Vagina (tissue), 2 donors: Measurements from ENCODE around the gene ZDHHC22.

Source experiments
- CTCF ChIP-seq, 3 experiments: fragments of 450-650 bp in 2 of 3; fragments of 200-600 bp in 1 of 3; sonication (generic) in 1 of 3; IDR thresholded peaks; one replicate each; pipeline ENCODE4 v1.5.1; 2017 to 2019; ENCODE audit warnings: antibody characterized with exemption in 3 of 3, mild to moderate bottlenecking in 2 of 3, moderate library complexity in 2 of 3
- POLR2A ChIP-seq, 2 donors: fragments of 450-650 bp; IDR thresholded peaks; one replicate each; pipeline ENCODE4 v1.6.1; 2017; ENCODE audit warnings: antibody characterized with exemption in 2 of 2, mild to moderate bottlenecking in 2 of 2, moderate library complexity in 2 of 2

- TF ChIP-seq CTCF (IDR thresholded peaks at IDR 0.05), result no peak
- no peak for TF ChIP-seq POLR2A (IDR thresholded peaks at IDR 0.05)
Observed at GRCh38 chr14:77100961-77101360, 40.6 kb downstream of the ZDHHC22 start.
